ENCODE results near the gene LRRC58.

DNA sequence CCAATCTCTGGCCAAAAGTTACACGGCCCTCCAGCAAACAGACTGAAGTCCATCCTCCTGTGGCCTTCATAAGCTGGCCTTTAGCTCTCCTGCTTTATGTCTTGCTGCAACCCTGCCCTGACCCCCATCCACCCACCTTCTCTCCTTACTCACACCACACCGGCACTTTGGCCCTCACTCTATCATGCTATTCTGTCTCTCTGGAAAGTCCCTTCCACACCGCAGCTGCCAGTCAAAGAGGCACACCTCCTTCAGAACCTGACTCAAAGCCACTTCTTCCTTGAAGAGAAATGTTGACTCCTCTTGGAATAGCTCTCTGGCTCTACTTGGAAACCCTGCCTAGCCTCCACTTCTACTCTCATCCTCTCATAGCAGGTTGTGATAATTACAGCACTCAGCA lies 68.6 kb downstream of the LRRC58 start:
- TF ChIP-seq GATA2 (IDR thresholded peaks at IDR 0.05; ENCODE audit: low read depth, low read length): no peak
- TF ChIP-seq GATA3 (IDR thresholded peaks at IDR 0.05; ENCODE audit: low read depth, low read length): no peak

All from SH-SY5Y (cell line).